GM21390 (cell line): ENCODE results near the gene PVALB.

Experiments
- ATAC-seq: cut with Tn5 transposase; IDR thresholded peaks from one replicate; pipeline ENCODE4 v1.9.1; 2021; ENCODE audit not compliant: unreplicated experiment

PVALB gene

DNA sequence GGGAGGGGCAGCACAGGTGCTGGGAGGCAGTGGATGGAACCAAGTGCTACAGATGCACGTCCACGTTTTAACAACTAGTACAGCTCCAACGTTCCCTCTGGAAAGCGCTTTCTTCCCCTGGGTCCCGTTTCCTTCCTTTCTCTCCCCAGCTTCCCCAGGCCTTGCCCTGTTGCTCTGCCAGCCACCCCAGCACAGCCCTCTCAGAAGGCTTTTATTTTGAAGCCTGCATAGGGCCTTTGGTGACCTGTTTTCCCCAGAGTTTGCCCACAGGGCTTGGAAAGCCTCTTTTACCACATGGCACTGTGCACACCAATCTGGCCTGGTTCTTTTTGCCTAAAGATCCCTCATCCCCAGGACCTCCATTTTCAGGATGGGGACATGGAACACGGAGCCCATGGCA lies 30.1 kb upstream of the PVALB start:
- ATAC-seq = no peak

- ATAC-seq = no peak
Measured at GRCh38 chr22:36846271-36846670, 29.4 kb upstream of the PVALB start.

DNA sequence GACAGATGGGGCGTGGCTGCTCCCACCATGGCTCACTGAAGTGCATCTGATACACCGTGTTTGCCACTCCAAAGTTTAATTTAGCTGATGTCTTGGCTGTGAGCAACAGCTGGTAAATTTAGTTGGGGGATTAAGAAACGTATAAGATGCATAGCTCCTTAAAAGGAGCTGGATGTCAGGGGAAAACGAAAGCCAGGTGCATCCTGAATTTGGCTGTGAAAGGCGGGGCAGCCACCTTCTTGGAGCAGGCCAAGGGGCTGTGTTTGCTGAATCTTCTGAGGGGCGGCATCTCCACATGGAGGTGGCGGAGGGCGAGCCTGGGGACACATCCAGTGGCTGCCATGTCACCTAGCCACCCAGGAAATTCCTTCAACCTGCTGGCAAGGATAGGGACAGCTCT lies 23.3 kb upstream of the PVALB start:
- ATAC-seq = no peak

DNA sequence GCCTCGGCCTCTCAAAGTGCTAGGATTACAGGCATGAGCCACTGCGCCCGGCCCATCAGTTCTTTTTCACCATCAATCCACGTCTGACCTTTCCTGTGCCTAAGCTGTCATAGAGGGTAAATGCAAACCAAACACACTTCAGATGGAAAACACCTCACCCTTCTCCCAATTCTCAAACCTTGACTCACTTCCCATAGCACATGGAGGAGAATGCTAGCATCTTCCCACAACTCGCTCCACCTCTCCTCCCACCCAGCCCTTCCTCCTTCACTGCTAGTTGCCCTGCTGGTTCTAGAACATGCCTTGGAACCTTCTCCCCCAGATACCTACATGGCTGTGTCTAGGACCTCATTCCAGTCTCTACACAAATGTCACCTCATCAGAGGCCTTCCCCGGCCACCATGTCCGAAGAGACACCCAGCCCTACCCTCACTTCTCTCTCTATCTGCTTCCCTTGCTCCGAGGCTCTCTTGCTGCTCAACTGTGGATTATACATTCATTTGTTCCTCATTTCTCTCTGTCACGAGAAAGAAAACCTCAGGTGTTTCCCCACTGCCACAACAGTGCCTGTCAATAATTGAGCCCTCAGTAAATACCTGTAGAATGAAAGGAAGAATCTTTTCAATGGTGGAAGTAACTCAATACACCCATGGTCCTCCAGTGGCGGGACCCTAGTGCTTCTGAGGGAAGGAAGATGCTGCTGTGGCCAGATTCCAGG lies 22.7 kb upstream of the PVALB start:
- no peak for ATAC-seq

GRCh38 chr22:36838119-36839030 lies 21.5 kb upstream of the PVALB start:
- no peak for ATAC-seq

DNA sequence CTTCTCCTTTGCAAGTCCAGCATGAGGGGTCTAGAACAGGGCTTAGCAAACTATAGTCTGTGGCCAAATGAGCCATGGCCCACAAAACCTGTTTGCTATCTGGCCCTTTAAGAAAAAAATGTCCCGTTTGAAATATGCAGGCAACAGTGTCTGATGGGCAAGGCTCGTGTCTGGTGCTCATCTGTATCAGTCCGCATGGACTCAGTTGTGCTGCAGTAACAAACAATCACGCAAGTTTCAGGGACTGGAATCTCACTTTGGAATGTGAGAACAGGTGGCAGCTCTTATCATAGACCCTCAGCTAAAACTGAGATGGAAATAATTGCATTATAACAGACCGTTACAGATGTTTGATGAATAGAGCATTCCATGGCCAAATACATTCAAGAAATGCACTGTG lies 19.1 kb upstream of the PVALB start:
- ATAC-seq = no peak

DNA sequence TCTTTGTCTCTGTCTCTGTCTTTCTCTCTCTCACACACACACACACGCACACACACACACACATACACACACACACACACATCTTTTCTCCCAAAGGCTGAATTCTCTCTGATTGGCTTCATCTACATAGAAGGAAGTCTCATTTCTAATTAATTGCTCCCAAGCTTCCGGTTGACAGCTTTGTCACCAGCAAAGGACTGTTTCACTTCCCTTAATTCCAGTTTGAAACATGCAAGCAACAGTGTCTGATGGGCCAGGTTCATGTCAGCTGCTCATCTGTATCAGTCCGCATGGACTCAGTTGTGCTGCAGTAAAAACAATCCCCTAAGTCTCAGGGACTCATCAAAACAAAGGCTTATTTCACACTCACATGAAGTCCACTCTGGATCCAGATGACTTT lies 16.2 kb upstream of the PVALB start:
- no peak for ATAC-seq

- ATAC-seq = no peak
Measured at GRCh38 chr22:36831717-36832116, 14.9 kb upstream of the PVALB start.

DNA sequence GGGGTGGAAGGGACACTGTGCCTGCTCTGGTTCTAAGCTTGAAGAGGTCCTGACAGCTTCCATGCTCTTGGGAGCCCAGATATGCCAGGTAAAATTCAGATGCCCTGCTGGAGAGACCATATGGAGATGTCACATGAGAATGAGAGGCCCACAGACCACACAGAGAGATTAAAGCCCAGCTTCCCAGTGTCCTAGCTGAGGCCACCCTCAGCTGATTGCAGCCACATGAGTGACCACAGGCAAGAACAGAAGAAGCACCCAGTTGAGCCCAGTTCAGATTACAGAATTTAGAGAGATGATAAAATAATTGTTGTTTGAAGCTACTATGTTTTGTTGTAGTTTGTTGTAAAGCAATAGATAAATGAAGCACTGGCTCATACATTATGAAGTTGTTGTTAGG lies 14.4 kb upstream of the PVALB start:
- ATAC-seq = no peak

GRCh38 chr22:36830601-36831000 lies 13.8 kb upstream of the PVALB start:
- ATAC-seq = no peak

DNA sequence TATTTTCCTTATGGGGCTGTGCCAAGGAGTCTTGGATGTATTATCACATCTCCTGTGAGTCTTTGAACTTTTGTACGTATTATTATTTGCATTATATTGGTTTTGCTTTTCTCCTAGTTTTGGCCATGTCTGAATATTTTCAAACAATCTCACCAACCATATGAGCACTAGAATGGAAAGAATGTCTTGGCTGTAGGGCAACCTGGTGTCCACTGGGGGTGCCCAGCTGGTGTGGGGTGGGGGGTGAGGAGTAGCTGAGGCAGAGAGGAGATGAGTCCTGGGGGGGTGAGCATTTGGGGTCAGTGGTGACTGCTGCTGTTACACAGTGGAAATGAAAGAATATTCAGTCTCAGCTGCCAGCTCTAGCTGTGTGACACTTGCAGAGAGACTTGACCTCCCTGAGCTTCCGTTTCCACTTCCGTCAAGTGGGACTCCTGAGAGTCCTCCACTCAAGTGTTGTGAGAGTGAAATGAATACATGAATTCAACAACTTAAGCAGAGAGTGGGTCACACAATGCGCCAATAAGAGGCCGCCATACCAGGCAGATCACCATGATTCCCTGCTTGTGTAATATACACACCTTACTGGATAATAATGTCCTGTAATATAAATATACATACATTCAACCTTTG lies 12.7 kb upstream of the PVALB start:
- no peak for ATAC-seq

DNA sequence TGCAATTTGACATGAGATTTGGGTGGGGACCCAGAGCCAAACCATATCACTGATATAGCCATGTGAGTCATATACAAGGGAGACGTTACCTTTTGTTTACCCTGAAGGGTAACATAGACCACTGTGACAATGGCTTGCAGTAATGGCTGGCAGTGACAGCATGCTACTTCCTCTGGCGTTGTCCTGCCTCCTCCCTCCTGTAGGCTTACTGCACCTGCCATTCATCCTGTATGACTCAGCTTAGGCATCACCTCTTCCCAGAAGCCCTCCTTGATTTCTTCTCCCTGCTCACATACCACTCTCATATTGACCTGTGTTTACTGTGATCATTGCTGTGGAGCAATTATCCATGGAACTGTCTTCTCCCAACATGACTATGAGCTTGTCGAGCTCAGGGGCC lies 12.0 kb upstream of the PVALB start:
- no peak for ATAC-seq

GRCh38 chr22:36826262-36826661 lies 9.4 kb upstream of the PVALB start:
- ATAC-seq = no peak

DNA sequence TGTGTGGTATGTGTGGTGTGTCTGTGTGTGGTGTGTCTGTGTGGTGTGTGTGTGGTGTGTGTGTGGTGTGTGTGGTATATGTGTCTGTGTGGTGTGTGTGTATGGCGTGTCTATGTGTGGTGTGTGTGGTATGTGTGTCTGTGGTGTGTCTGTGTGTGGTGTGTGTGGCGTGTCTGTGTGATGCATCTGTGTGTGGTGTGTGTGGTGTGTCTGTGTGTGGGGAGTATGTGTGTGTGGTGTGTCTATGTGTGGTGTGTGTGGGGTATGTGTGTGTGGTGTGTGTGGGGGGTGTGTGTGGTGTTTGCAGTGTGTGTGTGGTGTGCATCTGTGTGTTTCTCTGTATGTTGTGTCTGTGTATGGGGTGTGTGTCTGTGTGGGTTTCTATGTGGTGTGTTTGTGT lies 7.8 kb upstream of the PVALB start:
- no peak for ATAC-seq

GRCh38 chr22:36823186-36823839 lies 6.5 kb upstream of the PVALB start:
- ATAC-seq = no peak

GRCh38 chr22:36822581-36822980 lies 5.7 kb upstream of the PVALB start:
- no peak for ATAC-seq

DNA sequence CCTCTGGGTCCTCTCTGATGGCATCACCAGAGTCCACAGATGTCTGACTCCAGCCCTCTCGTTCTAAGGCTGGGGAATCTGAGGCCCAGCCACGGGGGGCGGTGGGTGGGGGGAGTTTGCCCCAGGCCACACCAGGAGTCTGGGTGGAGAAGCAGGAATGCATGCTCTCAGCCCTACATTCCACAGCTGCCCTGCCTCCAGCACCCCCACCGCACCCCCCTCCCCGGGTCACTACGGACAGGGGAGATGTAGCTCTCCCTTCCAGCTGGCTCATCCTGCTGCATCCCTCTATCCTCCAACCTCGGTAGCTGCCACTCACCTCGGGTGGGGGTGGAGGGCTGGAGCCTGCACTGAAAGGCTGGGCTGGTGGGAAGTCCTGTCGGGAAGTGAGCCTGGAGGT lies 2.3 kb upstream of the PVALB start:
- ATAC-seq = no peak

GRCh38 chr22:36818010-36818642 lies 1.3 kb upstream of the PVALB start:
- ATAC-seq = no peak

DNA sequence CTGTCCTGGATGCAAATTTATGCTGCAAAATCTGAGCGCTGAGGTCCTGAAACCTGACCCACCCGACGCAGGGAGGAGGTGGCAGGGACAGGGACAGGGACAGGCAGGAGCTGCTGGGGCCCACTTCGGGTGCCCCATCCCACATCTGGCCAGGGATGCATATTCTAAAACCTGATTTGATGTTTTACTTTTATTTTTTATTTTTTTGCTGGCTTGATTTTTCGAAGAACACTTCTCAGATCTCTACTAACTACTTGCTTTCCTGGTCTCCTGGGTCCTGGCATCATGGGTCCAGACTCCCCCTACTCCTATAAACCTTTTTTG lies 652 bp upstream of the PVALB start:
- no peak for ATAC-seq

DNA sequence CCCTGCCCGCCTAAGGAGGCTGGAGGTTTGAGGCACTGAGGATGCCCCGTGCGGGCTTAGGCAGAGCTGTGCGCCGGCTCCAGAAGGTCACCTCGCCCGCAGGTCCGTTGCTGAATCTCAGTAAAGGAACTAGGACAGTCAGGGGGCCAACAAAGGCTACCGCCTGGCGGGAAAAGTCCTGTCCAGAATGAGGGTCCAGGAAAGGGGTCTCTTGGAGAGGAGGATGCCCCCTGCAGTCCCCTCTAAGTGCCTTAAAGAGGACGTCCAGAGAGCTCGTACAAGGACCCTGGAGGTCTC lies 548 bp downstream of the PVALB start:
- ATAC-seq = no peak

DNA sequence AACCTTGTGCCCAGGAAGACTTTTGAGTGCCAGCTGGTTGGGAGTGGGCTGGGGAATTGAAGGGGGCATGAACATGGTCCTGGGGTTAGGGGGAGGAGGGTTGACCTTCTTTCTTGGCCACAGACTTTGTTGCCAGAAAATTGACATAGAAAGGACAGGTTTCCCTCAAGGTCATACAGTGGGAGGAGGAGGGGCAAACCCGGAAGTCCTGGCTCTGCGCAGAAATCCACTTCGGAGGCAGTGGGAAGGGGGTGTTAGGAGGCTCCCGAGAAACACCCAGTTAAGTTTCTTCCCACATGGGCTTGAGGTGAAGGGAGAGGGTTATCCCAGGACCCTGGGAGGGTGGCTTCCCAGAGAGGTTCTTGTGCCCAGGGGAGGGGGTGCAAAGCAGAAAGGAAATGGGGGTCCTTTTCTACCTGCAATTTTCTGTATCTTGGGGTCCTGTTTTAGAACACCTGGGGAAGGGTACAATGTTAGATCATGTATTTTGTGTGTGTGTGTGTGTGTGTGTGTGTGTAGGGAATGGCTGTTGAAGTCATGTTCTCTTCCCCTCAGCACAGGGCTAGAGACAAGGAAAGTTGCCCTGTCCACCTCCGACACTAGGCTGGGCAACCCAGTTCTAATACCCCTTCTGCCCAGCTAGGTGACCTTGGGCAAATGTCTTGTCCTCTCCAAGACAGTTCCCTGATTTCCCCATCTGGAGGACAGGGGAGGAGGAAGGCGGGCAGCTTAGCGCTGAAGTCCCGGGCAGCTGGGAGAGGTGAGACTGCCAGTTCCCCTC lies 1.1 kb downstream of the PVALB start:
- ATAC-seq = no peak
